Subcutaneous adipose tissue (tissue), 4 donors: ENCODE measurements around the gene CDK18. TPM values are rescaled to one million over a fixed set of nuclear protein-coding genes. Genes with fewer than 3 reads are reported as not detected.

Source experiments
- CTCF ChIP-seq: fragments of 450-650 bp; IDR thresholded peaks from one replicate; pipeline ENCODE4 v1.5.1; 2016; ENCODE audit warnings: low read depth, mild to moderate bottlenecking, control low read depth, antibody characterized with exemption, moderate library complexity
- total RNA-seq, 4 donors: library from RNA; depleted of rRNA; stranded (reverse); fragments of >200 nt; gene quantifications; one replicate each; pipeline ENCODE4 v1.1.0, GENCODE V29; 2016

The CDK18 gene
- total RNA-seq: 1 to 10 TPM; 1.6 to 7.8 (median 2.4) TPM

- TF ChIP-seq CTCF: no peak
Observed at GRCh38 chr1:205504311-205505075, at the start of gene CDK18. TSS of gene CDK18 (plus strand) at chr1:205504669. CDS start at chr1:205523168, 18,499 bp downstream.

GRCh38 chr1:205454903-205455335, 49.5 kb upstream of the CDK18 start:
- no peak for TF ChIP-seq CTCF

- TF ChIP-seq CTCF: no peak
Observed at GRCh38 chr1:205455581-205456382, 48.7 kb upstream of the CDK18 start, which contains the start of gene BLACAT1. TSS of gene BLACAT1 (minus strand) at chr1:205456045.

- TF ChIP-seq CTCF: no peak
Observed at GRCh38 chr1:205456383-205456867, 48.0 kb upstream of the CDK18 start.

- no peak for TF ChIP-seq CTCF
Observed at GRCh38 chr1:205456868-205457745, 47.4 kb upstream of the CDK18 start.

- no peak for TF ChIP-seq CTCF
Observed at GRCh38 chr1:205458777-205459566, 45.5 kb upstream of the CDK18 start.
